GM23338 (cell line): ENCODE measurements around the gene LTN1.

Experiments used
- ETS1 ChIP-seq: IDR thresholded peaks from 2 replicates; pipeline ENCODE4 v1.6.1; 2016; ENCODE audit warnings: antibody characterized with exemption
- EZH2 ChIP-seq: fragments of 200-600 bp; sonication (generic); IDR thresholded peaks from one replicate; pipeline ENCODE4 v1.8.0; 2017; ENCODE audit warnings: antibody characterized with exemption, mild to moderate bottlenecking, low read depth; ENCODE audit not compliant: unreplicated experiment
- EZH2phosphoT487 ChIP-seq: fragments of 200-600 bp; sonication (generic); IDR thresholded peaks from one replicate; pipeline ENCODE4 v1.8.1; 2018; ENCODE audit warnings: antibody characterized with exemption; ENCODE audit not compliant: unreplicated experiment
- POLR2AphosphoS5 ChIP-seq: IDR thresholded peaks from 2 replicates; pipeline ENCODE4 v1.6.1; 2016; ENCODE audit warnings: antibody characterized with exemption, low read depth
- TF ChIP-seq, protein P1 (sequence below), 2 experiments: fragments of 200-600 bp in 1 of 2; sonication (generic) in 1 of 2; conservative IDR thresholded peaks; 2 replicates each; pipeline versions ENCODE4 v1.5.1 to v1.6.1; 2016 to 2017; ENCODE audit warnings: antibody characterized with exemption in 2 of 2, low read depth in 2 of 2, mild to moderate bottlenecking in 2 of 2, moderate library complexity in 1 of 2

DNA sequence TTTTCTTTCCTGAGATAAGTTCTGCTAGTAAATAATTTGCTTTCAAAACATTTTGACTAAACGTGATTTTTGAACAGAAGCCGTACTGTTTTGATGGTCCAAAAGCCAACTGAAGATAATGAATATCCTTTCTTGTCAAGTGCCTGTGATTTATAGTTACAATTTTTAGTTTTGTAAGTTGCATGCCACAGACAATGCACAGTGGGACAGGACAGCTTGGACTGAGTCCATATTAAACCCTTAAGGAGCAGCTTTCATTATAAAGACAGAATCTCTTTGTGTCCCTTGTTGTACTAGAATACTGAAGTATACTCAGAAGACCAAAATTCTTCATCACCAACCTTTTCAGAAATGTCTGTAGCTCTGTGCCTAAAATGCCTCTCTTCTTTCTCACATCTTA, 92.2 kb downstream of the LTN1 start:
- TF ChIP-seq POLR2AphosphoS5 (no peak), ETS1 (no peak), EZH2phosphoT487 (no peak), EZH2 (no peak)
- TF ChIP-seq, protein P1, sequence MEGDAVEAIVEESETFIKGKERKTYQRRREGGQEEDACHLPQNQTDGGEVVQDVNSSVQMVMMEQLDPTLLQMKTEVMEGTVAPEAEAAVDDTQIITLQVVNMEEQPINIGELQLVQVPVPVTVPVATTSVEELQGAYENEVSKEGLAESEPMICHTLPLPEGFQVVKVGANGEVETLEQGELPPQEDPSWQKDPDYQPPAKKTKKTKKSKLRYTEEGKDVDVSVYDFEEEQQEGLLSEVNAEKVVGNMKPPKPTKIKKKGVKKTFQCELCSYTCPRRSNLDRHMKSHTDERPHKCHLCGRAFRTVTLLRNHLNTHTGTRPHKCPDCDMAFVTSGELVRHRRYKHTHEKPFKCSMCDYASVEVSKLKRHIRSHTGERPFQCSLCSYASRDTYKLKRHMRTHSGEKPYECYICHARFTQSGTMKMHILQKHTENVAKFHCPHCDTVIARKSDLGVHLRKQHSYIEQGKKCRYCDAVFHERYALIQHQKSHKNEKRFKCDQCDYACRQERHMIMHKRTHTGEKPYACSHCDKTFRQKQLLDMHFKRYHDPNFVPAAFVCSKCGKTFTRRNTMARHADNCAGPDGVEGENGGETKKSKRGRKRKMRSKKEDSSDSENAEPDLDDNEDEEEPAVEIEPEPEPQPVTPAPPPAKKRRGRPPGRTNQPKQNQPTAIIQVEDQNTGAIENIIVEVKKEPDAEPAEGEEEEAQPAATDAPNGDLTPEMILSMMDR (conservative IDR thresholded peaks at IDR 0.05; ENCODE audit: low read depth in 2 of 2) = no peak
